ENCODE data around the gene NANOG.
A peak's percentile ranks its signal among the peaks of the same experiment; 100 is the strongest.
"Not testable (repeated sequence)": the region's sequence is repeated elsewhere in the genome, so short reads cannot be mapped to it uniquely, and the experiment has no call there.

NANOG gene

GRCh38 chr12:7806319-7806718, 17.1 kb downstream of the NANOG start:
- DNase-seq (ENCODE audit: low read depth) = not testable (repeated sequence)

GRCh38 chr12:7806863-7807487, 17.8 kb downstream of the NANOG start:
- peak; percentile 15 for DNase-seq (ENCODE audit: low read depth)

DNA sequence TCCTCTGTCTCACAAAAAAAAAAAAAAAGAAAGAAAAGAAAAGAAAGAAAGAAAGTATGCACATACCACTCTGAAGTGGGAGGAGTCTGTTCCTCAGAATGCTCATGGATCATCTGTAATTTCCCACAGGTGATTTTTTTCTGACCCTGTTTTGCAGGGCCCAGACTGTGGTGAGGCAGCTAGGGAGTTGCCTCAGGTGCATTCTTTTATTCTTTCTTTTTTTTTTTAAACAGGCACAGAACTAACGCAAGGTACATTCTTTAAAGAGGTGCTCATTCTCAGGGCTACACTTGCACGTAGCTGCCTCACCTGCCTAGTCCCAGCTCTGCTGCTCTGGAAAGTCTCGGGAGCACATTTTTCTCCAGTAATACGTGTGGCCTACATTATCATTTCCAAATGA, 36.6 kb downstream of the NANOG start:
- not testable (repeated sequence) for DNase-seq (ENCODE audit: low read depth)

GRCh38 chr12:7829737-7830136, 40.5 kb downstream of the NANOG start:
- DNase-seq (ENCODE audit: low read depth) = not testable (repeated sequence)

DNA sequence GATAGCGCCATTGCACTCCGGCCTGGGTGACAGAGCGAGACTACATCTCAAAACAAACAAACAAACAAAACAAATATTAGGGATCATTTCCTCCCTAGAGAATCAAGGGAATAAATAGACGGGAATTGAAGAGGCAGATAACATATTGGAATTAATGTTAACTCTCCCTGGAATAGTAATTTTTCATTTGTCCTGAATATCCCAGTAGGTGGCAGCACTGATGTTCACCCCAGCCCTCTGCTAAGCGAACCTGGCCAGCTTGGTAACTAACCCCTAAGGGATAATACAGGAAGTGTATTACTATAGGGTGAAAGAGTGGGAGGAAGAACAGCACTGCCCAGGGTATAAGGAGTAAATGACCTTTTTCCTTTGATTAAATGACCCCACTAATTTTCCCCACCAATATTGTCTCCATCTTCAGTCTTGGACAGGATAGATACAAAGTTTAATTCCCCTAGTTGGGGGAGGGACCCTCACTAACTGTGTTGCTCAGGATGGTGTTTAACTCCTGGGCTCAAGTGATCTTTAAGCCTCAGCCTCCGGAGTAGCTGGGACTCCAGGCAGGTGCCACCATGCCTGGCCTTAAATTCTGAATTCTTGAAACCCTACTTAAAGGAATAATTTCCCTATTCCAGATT, 43.0 kb downstream of the NANOG start:
- no peak for DNase-seq (ENCODE audit: low read depth)

GRCh38 chr12:7833201-7833600, 44.0 kb downstream of the NANOG start:
- not testable (repeated sequence) for DNase-seq (ENCODE audit: low read depth)

- DNase-seq (ENCODE audit: low read depth) = no peak
Observed at GRCh38 chr12:7833831-7834230, 44.6 kb downstream of the NANOG start.

- no peak for DNase-seq (ENCODE audit: low read depth)
Observed at GRCh38 chr12:7834701-7835100, 45.5 kb downstream of the NANOG start.

DNA sequence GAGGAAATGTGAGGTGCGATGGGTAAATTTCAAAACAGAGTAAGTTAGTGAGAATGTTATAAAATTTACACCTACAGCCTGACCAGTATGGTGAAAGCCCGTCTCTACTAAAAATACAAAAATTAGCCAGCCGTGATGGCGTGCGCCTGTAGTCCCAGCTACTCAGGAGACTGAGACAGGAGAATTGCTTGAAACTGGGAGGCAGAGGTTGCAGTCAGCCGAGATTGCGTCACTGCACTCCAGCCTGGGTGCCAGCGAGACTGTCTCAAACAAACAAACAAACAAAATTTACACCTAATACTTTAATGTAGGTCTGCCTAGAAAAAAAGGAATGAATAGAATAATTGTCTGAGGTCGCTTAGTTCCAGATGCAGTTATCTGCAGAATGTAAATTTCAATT, 45.9 kb downstream of the NANOG start:
- DNase-seq (ENCODE audit: low read depth) = no peak

- no peak for DNase-seq (ENCODE audit: low read depth)
Observed at GRCh38 chr12:7835766-7836165, 46.6 kb downstream of the NANOG start.

- DNase-seq (ENCODE audit: low read depth) = no peak
Observed at GRCh38 chr12:7837366-7837765, 48.2 kb downstream of the NANOG start.

- DNase-seq (ENCODE audit: low read depth) = not testable (repeated sequence)
Observed at GRCh38 chr12:7839226-7839625, 50.0 kb downstream of the NANOG start.

DNA sequence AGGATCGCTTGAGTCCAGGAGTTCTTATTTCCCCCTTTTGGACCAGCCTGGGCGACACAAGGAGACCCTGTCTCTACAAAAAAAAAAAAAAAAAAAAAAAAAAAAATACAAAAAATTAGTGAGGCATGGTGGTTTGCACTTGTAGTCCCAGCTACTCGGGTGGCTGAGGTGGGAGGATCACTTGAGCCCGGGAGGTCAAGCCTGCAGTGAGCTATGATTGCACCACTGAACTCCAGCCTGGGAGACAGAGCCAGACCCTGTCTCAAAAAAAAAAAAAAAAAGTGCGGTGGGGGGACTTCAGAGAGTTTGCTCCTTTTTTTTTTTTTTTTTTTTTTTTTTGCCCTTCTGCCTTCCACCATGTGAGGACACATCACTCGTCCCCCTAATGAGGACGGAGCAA, 50.6 kb downstream of the NANOG start:
- DNase-seq (ENCODE audit: low read depth) = not testable (repeated sequence)

DNA sequence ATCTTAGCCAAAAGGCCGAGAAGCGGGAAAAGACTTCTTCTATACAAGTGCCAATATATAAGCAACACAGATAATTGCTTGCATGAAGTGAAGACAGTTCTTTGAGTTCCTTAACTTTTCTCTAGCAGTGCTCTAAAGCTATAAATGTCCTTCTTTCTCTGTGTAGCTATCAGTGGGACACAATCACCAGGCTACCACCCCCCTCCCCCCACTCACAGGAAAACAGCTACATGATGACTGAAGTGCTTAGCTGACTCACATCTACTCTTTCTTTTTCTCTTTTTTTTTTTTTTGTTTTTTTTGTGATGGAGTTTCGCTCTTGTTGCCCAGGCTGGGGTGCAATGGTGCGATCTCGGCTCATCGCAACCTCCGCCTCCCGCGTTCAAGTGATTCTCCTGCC, 53.2 kb downstream of the NANOG start:
- DNase-seq (ENCODE audit: low read depth) = not testable (repeated sequence)

- not testable (repeated sequence) for DNase-seq (ENCODE audit: low read depth)
Observed at GRCh38 chr12:7843149-7843548, 53.9 kb downstream of the NANOG start.

DNA sequence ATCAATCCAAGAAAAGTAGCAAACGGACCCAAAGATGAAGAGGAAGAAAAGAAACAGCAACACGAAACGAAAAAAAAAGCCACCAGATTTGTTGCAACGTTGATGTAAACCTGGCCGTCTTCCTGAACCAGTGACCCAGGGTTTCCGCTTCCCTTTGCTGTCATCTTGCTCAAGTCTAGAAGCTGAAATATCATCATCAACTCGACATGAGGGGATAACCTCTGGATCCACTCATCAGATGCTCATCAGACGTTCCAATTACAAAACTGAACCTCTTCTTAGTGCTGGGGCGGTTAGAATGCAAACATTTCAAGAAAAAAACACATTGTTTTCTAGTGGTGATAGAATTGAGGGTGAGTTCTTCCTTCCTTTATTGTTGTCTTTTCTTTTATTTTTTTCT, 54.4 kb downstream of the NANOG start:
- not testable (repeated sequence) for DNase-seq (ENCODE audit: low read depth)

DNA sequence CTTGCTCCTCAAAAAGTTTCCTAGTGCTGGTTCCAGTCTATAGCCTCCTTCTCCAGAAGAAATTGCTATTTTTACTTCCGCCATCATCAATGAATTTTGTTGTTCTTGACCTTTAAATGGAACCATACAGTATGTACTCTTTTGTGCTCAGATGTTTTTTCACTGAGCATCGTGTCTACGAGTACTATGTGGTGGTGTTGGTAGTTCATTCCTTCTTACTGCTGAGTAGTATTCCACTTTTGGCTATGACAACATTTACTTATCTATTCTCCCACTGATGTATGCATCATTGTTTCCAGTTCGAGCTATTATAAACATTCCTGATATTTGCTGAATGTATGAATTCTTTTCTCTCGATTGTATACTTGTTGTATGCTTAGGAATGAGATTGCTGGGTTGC, 54.9 kb downstream of the NANOG start:
- no peak for DNase-seq (ENCODE audit: low read depth)

DNA sequence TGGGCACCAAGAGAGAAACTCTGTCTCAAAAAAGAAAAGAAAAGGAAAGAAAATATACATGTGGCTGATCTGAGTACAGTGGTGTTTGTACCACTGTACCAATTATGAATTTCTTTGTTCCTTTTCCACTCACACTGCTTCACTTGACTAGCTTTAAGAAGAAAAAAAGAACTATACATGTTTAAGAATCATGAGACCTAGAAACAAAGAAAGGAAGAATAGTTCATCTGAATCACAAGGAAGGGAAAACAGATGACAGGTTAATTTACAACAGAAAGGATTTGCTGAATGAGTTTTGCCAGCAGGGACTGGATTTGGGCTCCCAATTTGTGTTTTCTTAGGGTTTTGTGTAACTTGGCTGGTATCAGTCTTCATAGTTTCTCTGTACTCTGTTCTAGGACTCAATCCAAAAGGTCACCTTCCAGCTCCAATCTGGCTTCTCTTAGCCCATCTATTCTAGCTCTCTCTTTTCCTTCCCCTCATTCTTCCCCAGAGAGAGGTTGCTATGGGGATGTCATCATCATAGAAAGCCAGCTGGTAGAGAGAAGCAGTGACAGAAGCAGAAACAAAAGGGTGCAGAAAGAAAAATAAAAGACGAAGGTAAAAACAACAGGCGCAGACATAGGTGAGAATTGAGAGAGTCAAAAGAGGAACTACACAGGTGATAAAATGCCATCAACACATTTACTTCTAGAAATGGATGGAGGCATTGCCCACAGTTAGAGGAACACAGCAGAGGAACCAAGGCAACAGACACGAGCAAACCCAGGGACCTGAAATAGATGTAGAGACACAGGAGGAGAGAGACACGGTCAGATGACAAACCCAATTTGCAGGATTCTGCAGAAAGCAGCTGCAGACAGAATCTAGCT, 58.3 kb downstream of the NANOG start:
- DNase-seq (ENCODE audit: low read depth) = not testable (repeated sequence)

DNA sequence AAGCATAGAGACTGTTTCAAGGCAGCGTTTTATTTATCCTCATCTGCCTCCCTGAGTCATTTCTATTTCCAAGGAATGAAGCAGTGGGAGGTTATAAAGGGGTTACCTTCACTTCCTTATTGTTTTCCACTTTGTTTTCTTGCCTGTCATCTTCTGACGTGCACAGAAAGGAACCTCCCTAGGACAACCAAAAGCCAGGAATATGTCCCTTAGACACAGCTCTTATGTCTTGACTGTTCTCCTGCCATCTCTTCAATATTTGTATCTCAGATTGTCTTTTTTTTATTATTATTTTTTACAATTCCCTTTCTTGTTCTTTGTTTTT, 58.9 kb downstream of the NANOG start:
- DNase-seq (ENCODE audit: low read depth) = not testable (repeated sequence)
